ENCODE data around the gene BLOC1S4. TPM values are rescaled to one million over a fixed set of nuclear protein-coding genes. Genes with fewer than 3 reads are reported as not detected.
A peak's percentile ranks its signal among the peaks of the same experiment; 100 is the strongest.

The BLOC1S4 gene
- total RNA-seq, 4 donors from 2014 or later: 1.00 to 18.8 (median 12.4) TPM

DNA sequence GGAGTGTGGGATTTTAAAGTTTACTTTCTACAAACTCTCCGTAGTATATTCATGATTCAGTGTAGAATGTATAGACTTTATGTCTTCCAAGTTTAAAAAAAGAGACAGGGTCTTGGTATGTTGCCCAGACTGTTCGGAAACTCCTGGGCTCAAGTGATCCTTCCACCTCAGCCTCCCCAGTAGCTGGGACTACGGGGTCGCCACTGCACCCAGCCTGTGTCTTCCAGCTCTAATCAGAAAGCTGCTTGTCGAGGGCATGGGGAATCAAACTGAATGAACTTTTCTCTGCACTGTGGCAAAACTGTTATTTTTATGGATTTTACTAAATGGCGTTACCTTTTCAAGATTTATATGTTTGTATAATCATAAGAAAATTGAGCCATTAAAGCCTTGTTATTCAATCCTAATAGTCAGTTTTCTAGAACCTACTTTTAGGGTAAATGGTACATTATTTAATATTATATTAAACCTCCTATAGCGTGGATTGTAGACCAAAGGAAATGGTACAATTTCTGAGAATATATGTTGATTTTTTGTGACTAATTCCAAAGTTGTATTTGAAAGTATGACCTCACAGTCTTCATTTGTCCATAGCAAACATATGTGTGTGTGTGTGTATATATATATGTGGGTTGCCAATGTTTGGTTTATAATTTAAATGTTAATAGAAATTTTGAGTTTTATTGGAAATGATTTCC, 1.1 kb downstream of the BLOC1S4 start:
- H3K36me3 ChIP-seq: no peaks in the 10 kb centered on the region
- H3K27ac ChIP-seq: peak overlapping the region; percentile 92 to 94 (median 93)
- DNase-seq: no peak
- in situ Hi-C loops (cut with MboI; ENCODE audit: low pct_ligation_motif_present in 1 of 4, low pct_unique_long_range_greater_than_20kb in 1 of 4, low sequenced_read_pairs in 3 of 4) (loop anchor here in 3 of 4 donors (5.0 to 25.0 kb wide), 4 partner anchors 160 to 358 kb away; partner anchors contain the start of gene GRPEL1 (in 1 of the 3)), intact Hi-C loops (cut with DNase I; ENCODE audit: low total_unique reads) (loop anchor here (10.0 kb wide), 1 partner anchor 188 kb away; the partner anchor contains the start of gene TBC1D14)
- no peaks in the 10 kb centered on the region for H3K9me3 ChIP-seq
- H3K4me3 ChIP-seq: peak overlapping the region; percentile 69 to 84 (median 74)
- no peaks in the 10 kb centered on the region for H3K27me3 ChIP-seq
- 13 to 15% methylated on average over 7 of the region's 7 CpGs for WGBS, 2 donors (ENCODE audit: low coverage in 1 of 2)
- H3K4me1 ChIP-seq: peaks cover 4 to 26% (median 12%) of the 10 kb centered on the region in 4 donors
- TF ChIP-seq POLR2AphosphoS5 (IDR thresholded peaks at IDR 0.05) (no peak), POLR2A (IDR thresholded peaks at IDR 0.05) (no peak), EP300 (IDR thresholded peaks at IDR 0.05; ENCODE audit: low read depth) (no peak)
- TF ChIP-seq, protein P1, sequence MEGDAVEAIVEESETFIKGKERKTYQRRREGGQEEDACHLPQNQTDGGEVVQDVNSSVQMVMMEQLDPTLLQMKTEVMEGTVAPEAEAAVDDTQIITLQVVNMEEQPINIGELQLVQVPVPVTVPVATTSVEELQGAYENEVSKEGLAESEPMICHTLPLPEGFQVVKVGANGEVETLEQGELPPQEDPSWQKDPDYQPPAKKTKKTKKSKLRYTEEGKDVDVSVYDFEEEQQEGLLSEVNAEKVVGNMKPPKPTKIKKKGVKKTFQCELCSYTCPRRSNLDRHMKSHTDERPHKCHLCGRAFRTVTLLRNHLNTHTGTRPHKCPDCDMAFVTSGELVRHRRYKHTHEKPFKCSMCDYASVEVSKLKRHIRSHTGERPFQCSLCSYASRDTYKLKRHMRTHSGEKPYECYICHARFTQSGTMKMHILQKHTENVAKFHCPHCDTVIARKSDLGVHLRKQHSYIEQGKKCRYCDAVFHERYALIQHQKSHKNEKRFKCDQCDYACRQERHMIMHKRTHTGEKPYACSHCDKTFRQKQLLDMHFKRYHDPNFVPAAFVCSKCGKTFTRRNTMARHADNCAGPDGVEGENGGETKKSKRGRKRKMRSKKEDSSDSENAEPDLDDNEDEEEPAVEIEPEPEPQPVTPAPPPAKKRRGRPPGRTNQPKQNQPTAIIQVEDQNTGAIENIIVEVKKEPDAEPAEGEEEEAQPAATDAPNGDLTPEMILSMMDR (IDR thresholded peaks at IDR 0.05): no peak

DNA sequence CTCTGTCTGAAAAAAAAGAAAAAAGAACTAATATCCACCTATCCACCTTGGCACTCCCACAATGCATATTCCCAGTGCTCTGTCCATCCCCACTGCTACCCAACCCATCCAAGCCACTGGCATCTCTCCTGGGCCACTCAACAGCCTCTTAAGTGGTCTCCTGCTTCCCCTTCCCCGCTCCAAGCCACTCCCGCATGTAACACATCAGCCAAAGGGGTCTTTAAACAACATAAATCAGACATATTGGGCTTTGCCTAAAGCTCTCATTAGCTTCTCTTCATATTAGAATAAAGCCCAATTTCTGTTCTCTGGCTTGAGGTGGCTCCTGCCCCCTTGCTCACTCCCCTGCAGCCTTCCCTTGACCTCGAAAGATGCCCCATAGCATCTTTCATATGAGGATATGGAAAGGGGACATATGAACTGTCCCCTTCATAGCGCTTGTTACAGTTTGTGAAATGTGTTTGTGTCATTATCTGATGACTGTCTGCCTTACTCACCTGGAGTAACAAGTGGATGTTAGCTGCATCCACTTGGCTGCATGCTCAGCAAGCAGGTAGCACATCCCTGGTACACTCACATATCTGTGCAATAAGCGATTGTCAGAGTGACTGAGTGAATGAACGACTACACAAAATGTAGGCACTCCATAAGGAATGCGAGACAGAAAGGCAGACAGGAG, 3.1 kb downstream of the BLOC1S4 start:
- H3K4me3 ChIP-seq: no peak overlapping the region
- intact Hi-C loops (cut with DNase I; ENCODE audit: low total_unique reads): loop anchor here (2.0 to 10.0 kb wide), 2 partner anchors 156 to 186 kb away; partner anchors contain the start of gene TBC1D14
- no peaks in the 10 kb centered on the region for H3K27me3 ChIP-seq
- TF ChIP-seq, protein P1 (IDR thresholded peaks at IDR 0.05): no peak
- TF ChIP-seq POLR2AphosphoS5 (IDR thresholded peaks at IDR 0.05) (no peak), POLR2A (IDR thresholded peaks at IDR 0.05) (no peak), EP300 (IDR thresholded peaks at IDR 0.05; ENCODE audit: low read depth) (no peak)
- in situ Hi-C loops (cut with MboI; ENCODE audit: low pct_ligation_motif_present in 1 of 4, low pct_unique_long_range_greater_than_20kb in 1 of 4, low sequenced_read_pairs in 3 of 4): loop anchor here in 3 of 4 donors (5.0 to 25.0 kb wide), 4 partner anchors 158 to 356 kb away; partner anchors contain the start of gene GRPEL1 (in 1 of the 3)
- no peaks in the 10 kb centered on the region for H3K36me3 ChIP-seq
- H3K9me3 ChIP-seq: no peaks in the 10 kb centered on the region
- DNase-seq: no peak
- H3K27ac ChIP-seq: no peak overlapping the region
- WGBS, 2 donors (ENCODE audit: low coverage in 1 of 2): 68 to 85% methylated on average over 4 to 7 of the region's 7 CpGs
- H3K4me1 ChIP-seq: peaks cover 4 to 26% (median 12%) of the 10 kb centered on the region in 4 donors

DNA sequence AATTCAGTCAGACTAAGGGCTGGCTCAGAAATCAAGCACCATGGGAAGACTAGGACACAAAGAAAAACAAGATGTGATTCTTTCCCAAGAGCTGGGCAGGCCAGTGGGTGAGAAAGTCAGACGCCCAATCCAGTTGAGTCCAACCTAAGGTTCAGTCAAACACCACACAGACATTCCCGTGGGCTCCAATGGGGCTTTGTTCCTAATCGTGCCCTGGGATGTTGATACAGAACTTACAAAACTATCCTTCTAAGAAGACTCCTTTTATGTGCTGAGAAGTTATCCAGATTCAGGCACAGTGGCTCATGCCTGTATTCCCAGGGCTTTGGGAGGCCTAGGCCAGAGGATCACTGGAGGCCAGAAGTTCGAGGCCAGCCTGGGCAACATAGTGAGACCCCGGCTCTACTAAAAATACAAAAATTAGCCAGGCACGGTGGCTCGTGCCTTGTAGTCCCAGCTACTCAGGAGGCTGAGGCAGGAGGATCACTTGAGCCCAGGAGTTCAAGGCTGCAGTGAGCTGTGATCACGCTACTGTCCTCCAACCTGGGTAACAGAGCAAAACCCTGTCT, 3.7 kb downstream of the BLOC1S4 start:
- H3K4me1 ChIP-seq: peaks cover 4 to 26% (median 12%) of the 10 kb centered on the region in 4 donors
- TF ChIP-seq, protein P1 (IDR thresholded peaks at IDR 0.05): no peak
- TF ChIP-seq EP300 (IDR thresholded peaks at IDR 0.05; ENCODE audit: low read depth) (no peak), POLR2A (IDR thresholded peaks at IDR 0.05) (no peak), POLR2AphosphoS5 (IDR thresholded peaks at IDR 0.05) (no peak)
- intact Hi-C loops (cut with DNase I; ENCODE audit: low total_unique reads): loop anchor here (2.0 to 10.0 kb wide), 4 partner anchors 63 to 353 kb away; partner anchors contain the start of genes KIAA0232 and TBC1D14
- DNase-seq: no peak
- H3K4me3 ChIP-seq: no peak overlapping the region
- H3K9me3 ChIP-seq: no peaks in the 10 kb centered on the region
- H3K27me3 ChIP-seq: no peaks in the 10 kb centered on the region
- in situ Hi-C loops (cut with MboI; ENCODE audit: low pct_ligation_motif_present in 1 of 4, low pct_unique_long_range_greater_than_20kb in 1 of 4, low sequenced_read_pairs in 3 of 4): loop anchor here (5.0 to 25.0 kb wide), 5 partner anchors 158 to 355 kb away; partner anchors contain the start of gene GRPEL1 (in 1 of the 4)
- no peak overlapping the region for H3K27ac ChIP-seq
- 35 to 66% methylated on average over 3 to 8 of the region's 8 CpGs for WGBS, 2 donors (ENCODE audit: low coverage in 1 of 2)
- no peaks in the 10 kb centered on the region for H3K36me3 ChIP-seq
